Measurements from ENCODE around the gene ABHD11.
"Not testable (repeated sequence)": the region's sequence is repeated elsewhere in the genome, so short reads cannot be mapped to it uniquely, and the experiment has no call there.

Gene ABHD11

DNA sequence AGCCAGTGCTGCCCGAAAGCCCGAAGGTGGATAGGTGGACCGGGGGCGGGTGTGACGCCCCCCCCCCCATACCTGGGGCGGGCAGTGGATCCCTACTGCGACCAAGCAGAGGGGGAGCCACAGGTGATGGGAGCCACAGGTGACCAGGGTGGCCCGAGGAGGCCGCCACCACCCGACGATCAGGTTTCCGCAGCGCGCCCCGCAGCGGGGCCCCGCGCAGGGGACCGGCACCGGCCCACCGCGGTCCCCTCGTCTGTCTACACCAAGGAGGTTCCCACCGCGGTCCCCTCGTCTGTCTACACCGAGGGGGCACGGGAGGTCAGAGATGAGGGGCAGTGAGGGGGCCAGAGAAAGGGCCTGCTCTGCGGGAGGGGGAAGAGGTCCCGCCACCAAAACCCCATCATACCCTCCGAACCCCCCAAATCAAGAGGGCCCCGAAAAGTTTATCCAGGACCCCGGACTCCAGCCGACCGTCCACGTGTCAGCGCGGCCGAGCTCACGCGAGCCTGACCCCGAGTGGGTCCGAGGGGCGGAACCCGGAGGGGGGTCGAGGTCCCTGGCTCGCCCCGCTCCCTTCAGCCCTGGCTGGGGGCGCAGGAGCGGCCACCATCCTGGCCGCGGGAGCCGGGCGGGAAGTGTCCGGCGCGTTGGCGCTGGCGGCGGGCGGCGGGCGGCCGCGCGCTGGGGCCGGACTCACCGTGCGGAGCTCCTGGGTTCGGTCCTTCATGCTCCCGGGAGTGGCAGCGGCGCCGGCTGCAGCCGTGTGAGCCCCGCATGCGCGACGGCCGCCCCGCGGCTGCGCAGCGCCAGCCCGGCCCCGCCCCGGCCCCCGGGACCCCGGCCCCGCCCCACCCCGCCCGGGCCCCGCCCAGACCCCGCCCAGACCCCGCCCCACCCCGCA, 19.4 kb downstream of the ABHD11 start, which contains the start of gene STX1A:
Gene STX1A (minus strand): TSS at position 765 of the 901 bp plus-strand sequence. CDS start 38 bp downstream, at position 727.
- DNase-seq: peak in 1 of 2 donors; percentile 69

DNA sequence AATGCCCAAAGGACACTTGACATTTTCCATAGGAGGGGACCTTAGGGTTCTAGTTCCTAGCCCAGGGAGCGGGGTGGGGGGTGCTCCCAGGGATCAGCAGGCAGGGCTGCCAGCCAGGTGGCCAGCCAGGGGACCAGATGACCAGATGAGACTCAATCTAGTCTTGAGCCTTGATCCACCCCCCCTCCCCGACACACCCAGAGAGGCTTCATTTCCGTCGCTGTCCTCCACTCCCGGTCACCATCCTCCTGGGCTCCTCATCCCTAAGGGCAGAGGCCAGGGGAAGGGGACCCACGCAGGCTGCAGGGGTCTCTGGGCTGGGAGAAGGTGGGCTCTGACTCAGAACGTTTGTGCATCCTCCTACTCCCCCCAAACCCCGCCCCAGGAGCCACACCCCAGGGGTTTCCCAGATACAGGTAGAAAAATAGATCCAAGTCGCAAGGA, 20.1 kb downstream of the ABHD11 start:
- no peak for DNase-seq

GRCh38 chr7:73717991-73718405, 20.6 kb downstream of the ABHD11 start:
- DNase-seq: no peak

DNA sequence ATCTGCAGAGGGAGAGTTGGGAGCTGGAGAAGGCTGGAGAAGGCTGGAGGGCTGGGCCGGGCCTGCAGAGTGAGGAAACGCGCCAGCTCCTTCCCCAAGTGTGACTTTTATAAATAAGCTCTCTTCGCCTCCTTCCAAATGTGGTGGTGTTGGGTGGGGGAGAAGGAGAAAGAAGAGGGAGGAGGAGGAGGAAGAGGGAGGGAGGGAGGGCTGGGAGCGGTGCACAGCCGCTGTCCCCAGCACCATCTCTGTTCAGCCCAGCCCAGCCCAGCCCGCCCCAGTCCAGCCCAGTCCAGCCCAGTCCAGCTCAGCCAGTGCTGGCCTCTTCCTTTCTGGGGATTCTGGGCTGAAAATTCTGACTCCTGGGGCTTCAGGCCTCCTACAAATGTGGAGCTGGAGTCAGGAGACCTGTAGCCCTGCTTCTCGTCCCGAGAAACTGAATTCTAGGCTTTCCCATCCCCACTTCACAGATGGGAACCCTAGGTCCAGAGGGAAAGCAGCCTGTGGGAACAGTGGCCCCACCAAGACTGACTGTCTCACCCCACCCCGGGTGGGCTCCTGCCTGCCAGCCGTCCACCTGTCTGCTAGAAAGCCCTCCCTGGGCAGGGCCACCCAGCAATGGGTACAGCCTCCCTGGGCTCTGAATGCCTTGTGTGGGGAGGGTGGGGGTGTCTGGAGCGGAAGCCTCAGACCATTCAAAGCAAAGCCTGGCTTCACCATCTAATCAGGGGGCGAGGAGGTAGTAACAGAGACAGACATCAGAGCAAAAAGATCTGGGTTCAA, 21.4 kb downstream of the ABHD11 start:
- peak in 1 of 2 donors; percentile 33 for DNase-seq

DNA sequence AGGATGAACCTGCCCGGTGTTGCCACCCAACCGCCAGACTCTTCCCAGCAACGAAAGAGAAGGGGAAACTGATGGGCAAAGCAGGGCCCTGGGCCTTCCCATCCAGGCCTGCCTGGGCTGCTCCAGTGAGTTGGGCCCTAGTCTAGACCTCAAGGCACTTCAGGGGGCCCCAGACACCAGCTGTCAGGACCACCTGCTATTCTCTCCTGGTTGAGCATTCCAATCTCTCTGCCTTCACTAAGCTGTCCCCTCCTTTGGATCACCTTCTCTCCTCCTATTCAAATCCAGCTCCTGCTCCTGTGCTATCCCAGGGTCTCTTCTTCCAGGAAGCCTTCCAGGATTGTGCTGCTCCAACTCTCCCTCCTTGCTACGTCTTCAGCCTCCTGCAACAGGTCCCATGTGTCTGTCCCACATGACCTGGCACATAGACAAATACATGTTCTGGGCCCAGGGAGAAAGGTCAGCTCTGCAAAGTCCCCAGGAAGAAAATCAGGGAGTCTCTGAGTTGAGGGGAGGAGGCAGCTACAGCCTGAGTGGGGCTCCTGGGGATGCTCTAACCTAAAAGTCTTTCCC, 22.2 kb downstream of the ABHD11 start:
- no peak for DNase-seq

DNA sequence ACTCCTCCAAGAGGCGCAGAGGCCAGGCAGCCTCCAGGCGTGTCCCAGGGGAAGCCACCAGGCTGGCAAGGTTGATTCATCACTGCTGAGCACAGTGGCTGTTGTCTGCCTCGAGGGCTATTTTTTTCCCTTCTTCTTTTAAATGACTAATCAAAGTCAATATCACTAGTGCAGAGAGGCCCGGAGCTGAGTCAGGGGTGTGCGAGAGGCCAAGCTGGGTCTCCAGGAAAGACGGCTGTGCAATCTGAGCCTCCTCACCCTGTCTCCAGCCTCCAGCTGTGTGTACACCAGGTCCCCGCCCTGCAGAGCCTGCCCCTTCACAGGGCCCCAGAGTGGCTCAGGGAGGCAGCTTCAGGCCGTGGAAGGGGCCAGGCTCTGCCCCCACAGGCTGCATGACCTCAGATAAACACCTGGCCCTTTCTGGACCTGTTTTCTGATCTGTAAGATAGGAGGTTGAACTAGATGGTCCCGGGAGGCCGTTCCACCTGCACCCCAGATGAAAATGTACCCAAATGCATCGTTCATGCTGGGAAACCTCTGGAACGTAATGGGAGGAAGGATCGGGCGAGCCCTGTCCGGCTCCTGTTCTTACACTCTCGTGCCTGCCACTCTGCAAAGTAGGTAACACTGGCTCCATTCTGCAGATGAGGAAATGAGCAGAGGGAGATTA, 22.8 kb downstream of the ABHD11 start:
- DNase-seq: no peak

GRCh38 chr7:73713319-73713718, 25.3 kb downstream of the ABHD11 start:
- not testable (repeated sequence) for DNase-seq

DNA sequence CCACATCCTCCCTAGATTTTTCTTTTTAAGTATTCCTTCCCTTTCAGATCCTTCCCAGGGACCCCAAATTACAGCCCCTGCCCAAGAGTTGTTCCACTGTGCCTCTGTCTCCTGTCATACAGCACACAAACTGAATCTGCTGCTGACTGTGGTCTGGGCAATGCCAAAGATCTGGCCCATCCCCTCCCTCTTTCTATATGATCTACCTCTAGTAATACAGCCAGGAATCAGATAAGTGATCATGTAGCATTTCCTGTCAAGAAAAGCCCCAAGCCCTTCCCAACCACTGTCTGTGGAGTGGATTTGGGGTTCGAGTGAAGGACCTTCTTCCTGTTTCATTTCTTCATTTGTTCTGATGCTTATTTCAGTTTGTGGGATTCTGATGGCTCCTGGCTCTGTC, 25.8 kb downstream of the ABHD11 start:
- no peak for DNase-seq

- no peak for DNase-seq
These were observed 29.5 kb downstream of the ABHD11 start for GRCh38 chr7:73708961-73709549.

DNA sequence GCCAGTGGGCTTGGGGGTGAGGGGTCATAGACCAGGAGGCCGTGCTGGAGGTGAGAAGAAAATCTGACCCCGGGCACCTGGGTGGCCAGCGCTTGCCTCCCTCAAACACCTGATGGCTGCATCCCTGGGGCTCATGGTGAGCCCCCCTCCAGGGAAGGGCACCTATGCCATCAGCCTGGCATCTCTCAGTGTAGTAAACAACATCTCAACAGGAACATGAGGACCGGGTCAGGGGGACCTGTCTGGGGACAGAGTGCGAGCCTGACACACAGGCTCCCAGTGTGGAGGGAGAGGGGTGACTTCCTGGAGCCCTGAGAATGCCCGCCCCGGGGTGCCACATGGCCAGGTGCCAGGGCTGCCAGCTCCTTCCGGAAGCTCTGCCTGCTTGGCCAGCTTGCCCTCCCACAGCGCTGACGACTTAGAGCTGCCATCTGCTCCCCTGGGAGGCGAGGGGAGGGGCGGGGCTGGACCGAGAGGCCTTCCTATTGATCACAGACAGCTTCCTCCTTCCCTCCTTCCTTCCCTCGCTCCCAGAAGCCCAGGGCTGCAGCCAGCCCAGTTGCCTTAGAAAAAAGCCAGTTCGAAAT, 31.5 kb downstream of the ABHD11 start:
- peak; percentile 20 to 26 for DNase-seq

DNA sequence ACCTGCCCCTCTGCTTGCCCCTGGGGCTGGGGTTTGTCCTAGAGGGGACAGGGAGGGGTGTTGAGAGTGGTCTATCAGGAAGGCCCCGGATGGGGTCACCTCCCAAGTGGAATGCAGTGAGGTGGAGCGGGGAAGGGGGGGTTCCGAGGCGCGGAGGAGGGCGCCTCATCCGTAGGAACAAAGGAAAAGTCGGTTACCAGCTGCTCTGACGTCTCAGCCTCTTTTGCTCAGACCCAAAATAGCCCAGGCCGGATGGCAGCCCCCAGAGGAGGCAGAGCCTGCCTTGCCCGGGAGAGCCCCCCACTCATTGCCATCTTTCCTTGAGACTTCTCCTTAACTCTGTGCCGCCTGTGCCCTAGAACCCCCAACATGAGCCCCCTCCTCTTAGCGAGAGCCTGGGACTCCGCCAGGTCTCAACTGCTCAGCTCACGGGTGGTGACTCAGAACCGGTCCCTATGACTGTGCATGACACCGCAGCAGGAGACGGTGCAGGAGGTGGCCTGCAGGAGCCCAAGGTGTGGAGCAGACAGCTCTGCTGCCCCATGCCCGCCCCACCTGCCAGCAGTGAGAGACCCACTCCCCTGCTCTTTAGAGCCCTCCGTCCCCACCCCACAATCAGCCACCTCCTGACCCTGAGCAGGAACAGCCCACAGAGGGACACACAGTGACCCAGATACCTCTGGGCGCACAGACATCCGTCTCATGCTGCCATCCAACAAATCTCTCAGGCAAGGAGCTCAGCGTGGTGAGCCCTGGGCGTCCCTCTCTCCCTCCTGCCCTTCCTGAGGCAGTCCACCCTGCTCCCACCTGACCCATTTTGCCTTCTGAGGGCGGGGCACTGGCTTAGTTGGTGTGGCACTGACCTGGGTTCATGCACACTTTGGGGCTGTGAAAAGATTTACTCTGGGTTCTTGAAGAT, 32.2 kb downstream of the ABHD11 start:
- DNase-seq: no peak

DNA sequence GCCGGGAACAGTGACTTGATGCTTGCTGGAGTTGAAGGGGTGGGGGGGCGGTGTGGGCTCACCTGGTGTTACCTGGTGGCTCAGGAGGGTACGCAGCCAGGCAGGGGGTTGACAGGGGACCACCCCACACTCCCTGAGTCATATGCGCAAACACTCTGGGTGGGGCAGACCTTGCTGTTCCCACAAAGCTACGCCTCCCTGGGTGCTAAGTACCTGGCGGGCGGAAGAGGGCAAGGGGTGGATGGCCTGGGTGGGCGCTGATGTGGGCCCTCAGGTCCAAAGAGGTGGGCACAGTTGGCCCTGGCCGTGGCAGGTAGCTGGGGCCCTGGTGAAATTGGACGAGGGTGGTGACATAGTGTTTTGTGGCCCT, 33.1 kb downstream of the ABHD11 start:
- DNase-seq: no peak

DNA sequence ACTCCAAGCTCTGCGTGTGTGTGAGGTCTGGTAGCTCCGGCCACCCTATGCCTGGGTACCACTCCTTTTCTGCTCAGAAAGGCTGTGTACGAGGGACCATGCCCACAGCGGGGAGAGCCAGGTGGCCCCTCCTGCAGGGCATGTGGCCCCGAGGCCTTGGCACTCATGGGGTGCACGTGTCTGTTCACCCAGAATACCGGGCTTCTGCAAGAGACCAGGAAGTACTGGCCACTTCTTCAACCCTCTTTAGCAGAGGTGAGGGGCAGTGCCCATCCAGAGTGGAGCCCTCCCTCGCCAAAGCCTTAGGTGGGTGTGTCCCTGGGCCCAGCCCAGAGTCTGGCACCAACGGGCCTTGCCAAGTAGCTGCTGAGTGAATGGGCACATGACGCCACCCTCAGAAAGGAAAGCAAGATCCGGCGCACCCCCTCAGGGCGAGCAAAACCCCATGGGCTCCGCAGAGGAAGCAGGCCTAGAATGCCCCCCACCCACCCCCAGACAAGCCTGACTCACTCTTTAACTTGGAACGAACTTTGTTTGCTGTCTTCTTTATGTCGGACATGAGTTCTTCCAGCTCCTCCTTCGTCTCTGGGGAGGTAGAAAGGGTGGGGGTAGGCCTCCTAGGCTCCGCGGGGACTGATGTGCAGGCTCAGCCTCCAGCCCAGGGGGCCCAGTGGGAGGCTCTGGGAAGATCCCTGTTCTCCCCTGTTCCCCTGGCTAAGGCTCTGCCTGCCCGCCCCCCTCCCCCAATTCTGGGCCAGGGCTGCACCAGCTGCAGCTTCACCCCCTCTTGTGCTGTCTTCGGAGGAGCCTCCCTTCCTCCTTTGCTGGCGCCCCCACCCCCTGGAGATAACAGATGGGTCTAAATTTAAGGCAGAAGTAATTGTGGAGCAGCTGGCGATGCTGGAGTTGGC, 33.7 kb downstream of the ABHD11 start:
- DNase-seq: no peak

DNA sequence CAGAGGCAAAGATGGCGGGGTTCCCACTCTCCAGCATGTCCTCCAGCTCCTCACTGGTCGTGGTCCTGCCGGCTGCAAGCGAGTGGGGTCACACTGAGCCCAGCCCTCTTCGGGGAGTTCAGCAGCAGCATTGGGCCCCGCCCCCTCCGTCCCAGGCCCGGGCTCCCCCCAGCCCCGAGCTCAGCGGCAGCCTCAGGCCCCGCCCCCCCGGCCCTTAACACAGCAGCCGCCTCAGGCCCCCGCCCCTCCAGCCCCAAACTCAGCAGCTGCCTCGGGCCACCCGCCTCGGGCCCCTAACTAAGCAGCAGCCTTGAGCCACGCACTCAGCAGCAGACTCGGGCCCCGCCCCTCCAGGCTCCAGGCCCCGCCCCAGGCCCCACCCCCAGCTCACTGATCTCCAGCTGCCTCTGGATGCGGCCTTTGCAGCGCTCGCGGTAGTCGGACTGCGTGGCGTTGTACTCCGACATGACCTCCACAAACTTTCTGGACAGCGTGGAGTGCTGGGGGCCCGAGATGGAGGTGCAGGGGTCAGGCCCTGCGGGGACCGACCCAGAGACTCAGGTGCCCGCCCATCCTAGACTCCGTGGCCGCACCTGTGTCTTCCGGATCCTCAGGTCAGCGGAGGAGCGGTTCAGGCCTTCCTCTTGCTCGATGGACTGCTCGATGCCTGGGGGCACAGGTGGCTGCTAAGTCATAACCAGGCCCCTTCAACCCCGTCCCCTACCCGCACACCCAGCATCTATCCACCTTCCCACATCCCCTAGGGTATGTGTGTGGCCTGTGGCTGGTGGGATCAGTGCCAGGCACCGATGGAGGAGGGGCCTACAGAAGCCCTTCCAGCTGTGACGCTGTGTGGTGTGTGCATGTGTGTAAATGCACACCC, 34.6 kb downstream of the ABHD11 start:
- DNase-seq: peak in 1 of 2 donors; percentile 14

GRCh38 chr7:73703225-73703624, 35.4 kb downstream of the ABHD11 start:
- no peak for DNase-seq

GRCh38 chr7:73702665-73703064, 35.9 kb downstream of the ABHD11 start:
- no peak for DNase-seq

- DNase-seq: no peak
These were observed 36.4 kb downstream of the ABHD11 start for GRCh38 chr7:73702226-73702625.

DNA sequence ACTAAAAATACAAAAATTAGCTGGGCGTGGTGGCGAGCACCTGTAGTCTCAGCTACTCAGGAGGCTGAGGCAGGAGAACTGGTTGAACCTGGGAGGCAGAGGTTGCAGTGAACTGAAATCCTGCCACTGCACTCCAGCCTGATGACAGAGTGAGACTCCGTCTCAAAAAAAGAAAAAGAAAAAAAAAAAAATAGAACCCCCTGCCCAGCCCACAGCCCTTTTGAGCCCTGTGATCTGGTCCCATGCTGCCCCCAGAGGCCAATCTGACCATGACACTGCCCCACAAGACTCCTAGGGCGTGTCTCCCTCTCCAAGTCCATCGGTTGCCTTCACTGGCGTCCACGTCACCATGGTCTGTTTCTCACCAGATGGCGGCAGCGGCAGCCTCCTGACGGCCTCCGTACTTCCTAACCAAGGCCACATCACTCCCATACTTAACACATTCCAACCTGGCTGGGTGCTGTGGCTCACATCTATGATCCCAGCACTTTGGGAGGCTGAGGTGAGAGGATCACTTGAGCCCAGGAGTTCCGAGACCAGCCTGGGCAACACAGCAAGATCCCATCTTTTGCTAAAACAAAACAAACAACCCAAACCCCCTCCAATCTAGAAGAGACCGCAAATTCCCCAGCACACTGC, 37.1 kb downstream of the ABHD11 start:
- no peak for DNase-seq

All from hippocampal formation (tissue), 2 donors.